IPS-20b (cell line): ENCODE data around the gene TLK2.

Experiments
- H3K27ac ChIP-seq: one replicate; pipeline ENCODE4 v1.5.1; 2013; ENCODE audit warnings: low read length
- H3K27me3 ChIP-seq: 2 replicates; pipeline ENCODE4 v1.6.1; 2013; ENCODE audit warnings: mild to moderate bottlenecking, low read length, inconsistent platforms; ENCODE audit not compliant: insufficient read depth
- H3K36me3 ChIP-seq: 2 replicates; pipeline ENCODE4 v1.6.1; 2013; ENCODE audit warnings: low read depth, mild to moderate bottlenecking, inconsistent platforms, low read length, moderate library complexity; ENCODE audit not compliant: insufficient read depth
- H3K4me1 ChIP-seq: 2 replicates; pipeline ENCODE4 v1.6.1; 2013; ENCODE audit warnings: mild to moderate bottlenecking, control low read depth, inconsistent platforms, low read length, moderate library complexity; ENCODE audit not compliant: insufficient read depth
- H3K4me3 ChIP-seq: 2 replicates; pipeline ENCODE4 v1.5.1; 2013; ENCODE audit warnings: mild to moderate bottlenecking, low read length, inconsistent platforms
- H3K9ac ChIP-seq: 2 replicates; pipeline ENCODE4 v1.6.1; 2013; ENCODE audit warnings: low read depth, mild to moderate bottlenecking, inconsistent platforms, low read length, moderate library complexity
- H3K9me3 ChIP-seq: 2 replicates; pipeline ENCODE4 v1.6.1; 2013; ENCODE audit warnings: mild to moderate bottlenecking, low read depth, low read length, inconsistent platforms; ENCODE audit not compliant: insufficient read depth

Gene TLK2

DNA sequence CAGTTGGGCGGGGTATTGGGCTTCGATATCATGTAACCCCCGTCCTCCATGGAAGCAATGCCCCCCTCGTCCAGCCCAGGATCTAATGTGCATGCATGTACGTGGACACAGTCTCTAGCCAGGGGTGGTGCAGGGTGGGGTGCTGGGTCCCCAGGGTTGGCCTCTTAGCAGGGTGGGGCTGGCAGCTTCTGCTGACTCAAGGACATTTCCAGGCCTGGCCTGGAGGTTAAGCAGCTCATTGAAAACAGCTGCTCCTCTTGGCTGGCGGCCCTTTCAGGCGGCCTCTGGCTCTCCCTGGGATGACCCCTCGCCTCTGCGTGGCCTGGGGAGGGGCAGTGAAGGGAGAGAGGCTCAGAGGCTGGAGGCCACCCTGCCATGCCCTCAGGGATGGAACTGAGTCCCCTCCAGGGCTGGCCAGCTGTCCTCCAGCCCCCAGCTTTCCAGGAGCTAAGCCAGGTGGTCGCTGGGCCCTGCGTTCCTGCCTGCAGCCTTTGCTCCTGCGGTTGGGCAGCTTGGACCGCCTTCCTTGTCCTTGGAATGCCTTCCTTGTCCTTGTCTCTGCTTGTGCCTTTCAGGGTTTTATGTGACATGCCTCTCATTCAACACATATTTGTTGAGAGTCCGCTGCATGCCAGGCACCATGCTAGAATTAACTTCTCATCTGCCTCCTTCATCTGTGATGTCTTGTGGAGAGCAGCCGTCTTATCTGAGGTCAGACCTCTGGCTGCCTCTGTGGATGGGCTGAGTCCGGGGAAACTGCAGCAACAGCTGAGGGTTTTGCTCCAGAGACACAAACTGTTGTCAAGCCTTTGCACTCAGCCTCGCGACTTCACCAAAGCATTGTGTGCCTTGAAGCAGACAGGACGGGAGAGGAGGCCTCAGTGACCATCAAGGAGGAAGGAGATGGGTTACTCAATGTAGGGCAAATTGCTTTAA lies 175.5 kb downstream of the TLK2 start:
- Histone ChIP-seq H3K4me1 (peaks cover 6% of the 10 kb centered on the region), H3K9ac (peak overlapping the region; percentile 22; the same call in 1 of the 2 replicates), H3K27ac (no peak overlapping the region), H3K9me3 (no peaks in the 10 kb centered on the region; the same call in 1 of the 2 replicates), H3K4me3 (no peak overlapping the region), H3K27me3 (peaks cover 11% of the 10 kb centered on the region; the same call in 1 of the 2 replicates), H3K36me3 (no peaks in the 10 kb centered on the region)

- Histone ChIP-seq H3K9ac (no peak overlapping the region), H3K4me3 (no peak overlapping the region), H3K9me3 (no peaks in the 10 kb centered on the region; the same call in 1 of the 2 replicates), H3K4me1 (peaks cover 6% of the 10 kb centered on the region), H3K36me3 (no peaks in the 10 kb centered on the region), H3K27me3 (peaks cover 11% of the 10 kb centered on the region; the same call in 1 of the 2 replicates), H3K27ac (no peak overlapping the region)
Measured at GRCh38 chr17:62655656-62656055, 177.0 kb downstream of the TLK2 start.

DNA sequence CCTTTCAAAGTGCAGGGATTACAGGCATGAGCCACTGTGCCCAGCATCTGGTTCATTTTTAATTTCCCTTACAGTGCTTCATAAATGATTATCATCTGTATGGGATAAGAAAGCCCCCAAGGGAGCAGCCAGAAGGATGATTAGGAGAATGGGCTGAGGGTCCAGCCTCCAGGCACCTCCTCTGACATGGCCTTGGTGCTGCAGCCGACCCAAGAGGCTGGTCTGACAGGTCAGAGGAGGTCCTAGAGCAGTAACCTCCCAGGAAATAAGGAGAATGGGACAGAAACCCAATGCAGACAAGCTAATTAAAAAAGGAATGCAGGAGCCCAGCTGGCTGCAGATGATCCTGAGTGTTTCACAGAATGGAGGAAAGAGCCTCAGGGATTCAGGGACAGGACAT lies 177.8 kb downstream of the TLK2 start:
- no peak overlapping the region for H3K27ac ChIP-seq
- H3K36me3 ChIP-seq = no peaks in the 10 kb centered on the region
- no peak overlapping the region for H3K9ac ChIP-seq
- H3K27me3 ChIP-seq = peaks cover 8% of the 10 kb centered on the region; the same call in 1 of the 2 replicates
- peaks cover 6% of the 10 kb centered on the region for H3K4me1 ChIP-seq
- no peak overlapping the region for H3K4me3 ChIP-seq
- H3K9me3 ChIP-seq = no peaks in the 10 kb centered on the region; the same call in 1 of the 2 replicates

- no peaks in the 10 kb centered on the region; the same call in 1 of the 2 replicates for H3K9me3 ChIP-seq
- no peaks in the 10 kb centered on the region for H3K36me3 ChIP-seq
- H3K9ac ChIP-seq = no peak overlapping the region
- no peak overlapping the region for H3K4me3 ChIP-seq
- no peak overlapping the region for H3K27ac ChIP-seq
- peaks cover under 1% of the 10 kb centered on the region; the same call in 1 of the 2 replicates for H3K27me3 ChIP-seq
- peaks cover 6% of the 10 kb centered on the region for H3K4me1 ChIP-seq
Measured at GRCh38 chr17:62657145-62657665, 178.6 kb downstream of the TLK2 start.

DNA sequence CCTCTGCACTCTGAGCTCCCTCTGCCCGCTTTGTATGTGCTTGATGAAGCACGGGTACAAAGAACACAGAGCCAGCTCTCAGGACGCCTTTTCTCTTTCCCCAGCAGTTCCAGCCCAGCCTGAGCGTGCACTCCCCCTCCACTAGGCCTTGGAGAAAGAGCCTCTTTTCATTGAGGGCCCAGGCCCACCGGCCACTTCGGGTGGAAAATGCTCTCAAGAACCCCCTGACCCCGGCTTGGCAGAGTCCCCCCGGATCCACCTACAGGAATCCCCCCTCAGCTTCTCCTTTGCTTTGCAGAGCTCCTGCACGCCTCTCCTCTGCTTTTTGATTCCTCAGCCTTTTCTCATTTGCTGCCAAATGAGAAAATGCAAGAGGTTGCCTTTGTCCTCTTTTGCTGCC lies 179.1 kb downstream of the TLK2 start:
- Histone ChIP-seq H3K27ac (no peak overlapping the region), H3K36me3 (no peaks in the 10 kb centered on the region), H3K9ac (no peak overlapping the region), H3K27me3 (no peaks in the 10 kb centered on the region), H3K4me3 (no peak overlapping the region), H3K4me1 (peaks cover 6% of the 10 kb centered on the region), H3K9me3 (no peaks in the 10 kb centered on the region; the same call in 1 of the 2 replicates)

- H3K36me3 ChIP-seq = no peaks in the 10 kb centered on the region
- H3K4me1 ChIP-seq = peaks cover 5% of the 10 kb centered on the region
- H3K27me3 ChIP-seq = no peaks in the 10 kb centered on the region
- H3K9ac ChIP-seq = no peak overlapping the region
- no peak overlapping the region for H3K4me3 ChIP-seq
- no peak overlapping the region for H3K27ac ChIP-seq
- H3K9me3 ChIP-seq = no peaks in the 10 kb centered on the region; the same call in 1 of the 2 replicates
Measured at GRCh38 chr17:62658136-62658920, 179.7 kb downstream of the TLK2 start.

DNA sequence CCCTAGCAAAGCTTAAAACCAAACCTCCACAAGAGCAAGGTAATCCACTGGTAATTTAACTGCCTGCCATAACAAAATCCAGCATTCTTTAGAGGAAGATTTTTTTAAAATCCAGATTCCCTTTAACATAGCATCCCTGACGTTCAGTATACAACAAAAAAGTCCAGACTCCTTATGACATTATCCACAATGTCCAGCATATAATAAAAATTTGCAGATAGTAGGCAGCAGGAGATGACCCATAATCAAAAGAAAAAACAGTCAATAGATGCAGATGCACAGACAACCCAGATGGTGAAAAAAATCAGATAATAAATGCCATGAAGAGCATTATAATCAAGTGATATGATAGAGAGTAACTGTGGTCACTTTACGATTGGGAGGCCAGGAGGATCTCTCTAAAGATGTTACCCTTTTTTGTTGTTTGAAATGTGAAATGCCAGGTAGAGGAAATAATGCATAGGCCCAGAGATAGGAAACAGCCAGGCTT lies 182.0 kb downstream of the TLK2 start:
- H3K36me3 ChIP-seq = no peaks in the 10 kb centered on the region
- H3K27me3 ChIP-seq = no peaks in the 10 kb centered on the region
- no peak overlapping the region for H3K9ac ChIP-seq
- H3K4me3 ChIP-seq = no peak overlapping the region
- H3K9me3 ChIP-seq = no peaks in the 10 kb centered on the region; the same call in 1 of the 2 replicates
- H3K27ac ChIP-seq = no peak overlapping the region
- no peaks in the 10 kb centered on the region for H3K4me1 ChIP-seq

- Histone ChIP-seq H3K9me3 (no peaks in the 10 kb centered on the region; the same call in 1 of the 2 replicates), H3K4me3 (no peak overlapping the region), H3K27me3 (no peaks in the 10 kb centered on the region), H3K4me1 (no peaks in the 10 kb centered on the region), H3K9ac (no peak overlapping the region), H3K27ac (no peak overlapping the region), H3K36me3 (no peaks in the 10 kb centered on the region)
Measured at GRCh38 chr17:62661337-62661736, 182.7 kb downstream of the TLK2 start.

- no peaks in the 10 kb centered on the region for H3K4me1 ChIP-seq
- H3K27ac ChIP-seq = no peak overlapping the region
- no peaks in the 10 kb centered on the region for H3K27me3 ChIP-seq
- H3K9me3 ChIP-seq = no peaks in the 10 kb centered on the region
- no peak overlapping the region for H3K4me3 ChIP-seq
- no peak overlapping the region for H3K9ac ChIP-seq
- H3K36me3 ChIP-seq = no peaks in the 10 kb centered on the region
Measured at GRCh38 chr17:62662855-62663254, 184.2 kb downstream of the TLK2 start.
